GM19043 (cell line): ENCODE data around the gene ST8SIA4.

Experiments used
- ATAC-seq: cut with Tn5 transposase; IDR thresholded peaks from one replicate; pipeline ENCODE4 v1.9.1; 2021; ENCODE audit warnings: low read depth; ENCODE audit not compliant: unreplicated experiment

Gene ST8SIA4, protein sequence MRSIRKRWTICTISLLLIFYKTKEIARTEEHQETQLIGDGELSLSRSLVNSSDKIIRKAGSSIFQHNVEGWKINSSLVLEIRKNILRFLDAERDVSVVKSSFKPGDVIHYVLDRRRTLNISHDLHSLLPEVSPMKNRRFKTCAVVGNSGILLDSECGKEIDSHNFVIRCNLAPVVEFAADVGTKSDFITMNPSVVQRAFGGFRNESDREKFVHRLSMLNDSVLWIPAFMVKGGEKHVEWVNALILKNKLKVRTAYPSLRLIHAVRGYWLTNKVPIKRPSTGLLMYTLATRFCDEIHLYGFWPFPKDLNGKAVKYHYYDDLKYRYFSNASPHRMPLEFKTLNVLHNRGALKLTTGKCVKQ

DNA sequence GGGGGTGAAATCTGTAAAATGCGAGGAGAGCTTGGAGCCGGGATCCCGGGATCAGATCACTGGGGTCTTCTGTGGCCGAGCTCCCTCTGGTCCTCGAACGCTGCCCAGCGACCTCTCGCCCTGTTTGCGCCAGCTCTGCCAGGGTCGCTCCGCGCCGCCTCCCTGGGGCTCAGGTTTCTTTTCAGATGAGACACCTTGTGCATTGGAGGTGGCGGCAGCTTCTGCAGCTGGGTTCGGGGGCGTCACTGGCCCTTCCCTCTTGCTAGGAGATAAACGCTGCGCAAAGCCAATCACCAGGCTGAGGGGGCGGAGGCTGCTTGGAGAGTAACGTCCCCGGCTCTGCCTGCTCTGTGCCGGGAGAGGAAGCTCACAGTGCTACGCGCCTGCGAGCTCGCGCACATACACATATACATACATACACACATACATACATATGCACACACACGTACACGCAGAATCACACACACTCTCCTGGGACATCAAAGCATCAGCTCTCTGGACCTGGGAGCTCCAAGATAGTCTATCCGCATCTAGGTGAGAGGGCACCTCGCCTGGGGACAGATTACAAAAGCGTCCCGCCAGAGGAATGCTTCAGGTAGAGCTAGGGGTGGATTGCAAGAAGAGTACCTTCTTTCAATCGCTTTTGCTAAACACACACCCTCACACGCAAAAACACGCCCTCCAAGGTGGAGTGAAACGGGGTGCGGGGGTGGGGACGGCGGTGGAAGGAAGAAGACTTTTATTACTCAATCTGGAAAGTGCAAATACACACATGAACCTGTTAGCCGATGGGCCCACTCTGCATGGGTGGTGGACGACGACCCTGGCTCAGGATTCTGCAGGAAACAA lies at the start of gene ST8SIA4:
Gene ST8SIA4, minus strand, starts transcription at position 244 of the 849 bp plus-strand sequence. CDS start 327 bp downstream, outside the sequence.
- ATAC-seq: peak; percentile 62

DNA sequence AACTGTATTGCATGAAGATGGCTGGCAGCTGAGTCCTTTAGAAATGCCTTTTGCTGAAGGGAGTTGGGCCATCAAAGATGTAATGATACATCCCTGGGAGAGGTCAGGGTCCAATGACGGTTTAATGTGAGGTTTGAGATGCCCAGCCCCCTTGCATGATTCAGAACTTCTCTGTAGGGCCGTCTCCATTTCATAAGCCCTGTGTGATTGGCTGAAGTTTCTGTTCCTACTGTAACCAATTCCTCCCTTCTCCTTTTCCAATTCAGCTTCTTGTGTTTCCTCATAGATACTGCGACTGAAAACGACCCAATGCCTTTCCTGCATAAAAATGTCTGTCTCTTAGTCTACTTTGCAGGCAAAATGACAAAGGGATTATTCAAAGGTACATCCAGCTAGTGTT lies 47.9 kb upstream of the ST8SIA4 start:
- no peak for ATAC-seq

DNA sequence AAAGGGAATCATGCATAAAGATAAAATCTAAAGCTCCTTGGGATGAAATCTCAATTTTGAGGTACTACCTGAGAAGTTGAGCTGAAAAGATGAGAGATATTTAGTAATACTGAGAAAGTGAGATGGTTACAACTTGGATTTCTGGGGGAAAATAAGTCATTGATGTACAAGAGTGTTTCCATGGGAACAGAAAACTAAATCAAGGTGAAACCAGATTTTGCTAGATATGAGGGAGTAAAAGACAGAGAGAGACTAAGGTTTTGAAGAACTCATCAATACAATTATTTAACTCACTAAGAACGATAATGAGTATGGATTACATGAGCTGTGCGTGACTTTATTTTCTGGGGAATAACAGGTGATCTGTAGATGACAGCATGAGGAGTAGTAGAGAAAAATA lies 10.2 kb upstream of the ST8SIA4 start:
- no peak for ATAC-seq

DNA sequence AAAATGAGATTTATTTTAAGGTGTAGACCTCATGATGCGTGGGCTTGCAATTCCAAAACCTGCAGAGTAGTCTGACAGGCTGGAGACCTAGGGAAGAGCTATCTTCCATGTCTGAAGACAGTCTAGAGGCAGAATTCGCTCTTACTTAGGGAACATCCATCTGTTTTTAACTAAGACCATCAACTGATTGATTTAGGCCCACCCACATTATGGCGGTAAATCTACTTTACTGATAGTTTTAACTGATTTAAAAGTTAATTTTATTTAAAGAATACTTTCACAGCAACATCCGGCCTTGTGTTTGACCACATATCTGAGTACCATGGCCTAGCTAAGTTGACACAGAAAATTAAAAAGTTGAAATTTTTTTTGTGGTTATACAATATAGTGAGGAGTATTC lies 6.0 kb upstream of the ST8SIA4 start:
- no peak for ATAC-seq

DNA sequence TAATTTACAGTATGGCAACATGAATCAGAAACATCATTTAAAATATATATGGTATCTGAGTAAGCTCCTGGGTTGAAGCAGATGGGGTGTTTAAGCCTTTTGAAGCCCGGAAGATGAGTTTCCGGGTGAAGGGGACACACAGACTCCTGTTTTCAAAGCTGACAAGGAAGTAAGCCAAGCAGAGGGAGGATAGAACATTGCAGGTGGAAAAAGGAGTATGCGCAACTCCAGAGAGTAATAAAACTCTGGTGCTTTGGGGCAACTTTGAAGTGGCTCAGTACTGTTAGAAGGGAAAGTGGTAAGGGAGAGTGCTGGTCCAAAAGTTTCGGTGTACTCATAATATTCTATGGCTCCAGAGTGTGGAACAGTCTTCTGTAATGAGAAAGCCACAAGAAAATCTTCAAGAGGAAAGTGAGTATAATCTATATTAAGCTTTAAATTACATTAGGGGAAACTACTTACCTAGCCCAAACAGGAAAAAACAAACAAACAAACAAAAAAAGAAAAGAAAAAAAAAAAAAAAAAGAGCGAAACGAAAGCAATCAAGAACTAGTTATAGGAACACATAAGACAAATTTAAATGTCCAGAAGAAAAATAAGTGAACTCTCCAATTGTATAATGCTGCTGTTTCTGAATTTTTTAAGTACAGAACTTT lies 2.3 kb upstream of the ST8SIA4 start:
- no peak for ATAC-seq

DNA sequence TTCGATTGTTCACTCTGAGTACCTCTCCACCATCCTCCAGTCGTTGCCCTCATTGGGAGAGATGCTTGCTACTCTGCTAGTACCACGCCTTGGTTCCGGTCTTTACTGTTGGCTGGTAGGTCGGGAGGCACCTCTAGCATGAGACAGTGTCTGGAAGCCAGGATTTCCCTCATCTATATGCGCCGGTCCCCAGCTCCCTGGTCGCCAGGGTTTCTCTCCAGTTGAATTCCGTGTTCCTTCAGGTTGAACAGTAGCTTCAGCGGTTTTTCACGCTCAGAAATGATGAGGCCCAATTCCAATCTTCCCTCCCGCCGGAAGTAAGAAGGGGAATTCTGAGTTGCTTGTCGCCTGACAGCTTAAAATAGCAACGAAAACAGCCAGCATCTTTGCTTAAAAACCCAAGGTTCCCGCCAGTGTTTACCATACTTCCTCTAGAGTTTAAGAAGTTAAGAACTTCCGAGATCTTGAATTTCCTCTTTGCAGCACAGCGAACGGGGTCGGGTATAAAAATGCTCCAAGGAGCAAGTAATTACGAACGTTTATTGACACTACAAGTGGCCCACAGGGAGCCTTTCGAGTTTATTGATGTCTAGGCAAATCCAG lies 1.3 kb upstream of the ST8SIA4 start:
- peak; percentile 19 for ATAC-seq

DNA sequence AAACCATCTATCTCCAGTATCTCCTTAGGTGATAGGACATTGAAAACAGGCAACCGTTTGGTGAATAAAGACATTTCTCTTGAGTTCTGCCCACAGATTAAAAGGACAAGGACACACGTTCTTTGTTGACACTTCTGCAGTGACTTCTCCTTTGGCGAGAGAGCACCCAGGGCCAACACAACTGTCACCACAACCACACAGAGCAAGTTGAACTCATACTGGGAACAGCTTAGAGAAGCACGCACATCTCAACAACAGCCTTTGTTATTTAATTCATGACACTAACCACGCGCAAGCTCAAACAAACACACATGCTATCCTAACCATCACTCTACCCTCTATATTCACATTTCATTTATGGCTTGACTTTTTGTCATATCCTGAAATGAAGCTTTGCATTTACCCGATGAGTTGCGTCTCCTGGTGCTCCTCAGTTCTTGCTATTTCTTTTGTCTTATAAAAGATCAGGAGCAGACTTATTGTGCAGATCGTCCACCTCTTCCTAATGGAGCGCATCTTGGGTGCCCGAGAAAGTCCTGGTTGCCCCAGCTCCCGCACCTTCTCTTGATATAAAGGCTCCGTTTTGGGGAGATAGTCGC lies 543 bp downstream of the ST8SIA4 start:
- no peak for ATAC-seq

DNA sequence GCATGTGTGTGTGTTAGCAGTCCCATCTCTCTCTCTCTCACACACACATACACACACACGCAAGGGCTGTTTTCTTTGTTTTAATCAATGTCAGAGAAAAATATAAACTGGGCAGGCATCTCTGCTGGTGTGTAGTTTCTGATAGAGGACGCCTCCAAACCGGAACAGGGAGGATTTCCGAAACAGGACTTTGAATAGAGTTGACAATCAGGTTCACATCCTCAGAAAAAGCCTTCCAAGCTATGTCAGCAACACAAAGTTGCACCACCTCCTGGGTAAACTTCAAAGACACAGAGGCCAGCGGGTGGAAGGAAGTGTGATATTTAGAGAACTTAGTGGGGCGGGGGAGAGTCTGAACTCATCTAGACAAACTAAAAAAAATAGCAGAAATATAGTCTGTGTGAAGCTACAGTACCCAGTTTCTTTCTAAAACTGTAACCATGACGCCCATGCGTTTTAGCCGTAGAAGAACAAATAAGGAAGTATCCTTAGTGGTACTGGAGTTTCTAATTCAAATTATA lies 1.2 kb downstream of the ST8SIA4 start:
- ATAC-seq: no peak

DNA sequence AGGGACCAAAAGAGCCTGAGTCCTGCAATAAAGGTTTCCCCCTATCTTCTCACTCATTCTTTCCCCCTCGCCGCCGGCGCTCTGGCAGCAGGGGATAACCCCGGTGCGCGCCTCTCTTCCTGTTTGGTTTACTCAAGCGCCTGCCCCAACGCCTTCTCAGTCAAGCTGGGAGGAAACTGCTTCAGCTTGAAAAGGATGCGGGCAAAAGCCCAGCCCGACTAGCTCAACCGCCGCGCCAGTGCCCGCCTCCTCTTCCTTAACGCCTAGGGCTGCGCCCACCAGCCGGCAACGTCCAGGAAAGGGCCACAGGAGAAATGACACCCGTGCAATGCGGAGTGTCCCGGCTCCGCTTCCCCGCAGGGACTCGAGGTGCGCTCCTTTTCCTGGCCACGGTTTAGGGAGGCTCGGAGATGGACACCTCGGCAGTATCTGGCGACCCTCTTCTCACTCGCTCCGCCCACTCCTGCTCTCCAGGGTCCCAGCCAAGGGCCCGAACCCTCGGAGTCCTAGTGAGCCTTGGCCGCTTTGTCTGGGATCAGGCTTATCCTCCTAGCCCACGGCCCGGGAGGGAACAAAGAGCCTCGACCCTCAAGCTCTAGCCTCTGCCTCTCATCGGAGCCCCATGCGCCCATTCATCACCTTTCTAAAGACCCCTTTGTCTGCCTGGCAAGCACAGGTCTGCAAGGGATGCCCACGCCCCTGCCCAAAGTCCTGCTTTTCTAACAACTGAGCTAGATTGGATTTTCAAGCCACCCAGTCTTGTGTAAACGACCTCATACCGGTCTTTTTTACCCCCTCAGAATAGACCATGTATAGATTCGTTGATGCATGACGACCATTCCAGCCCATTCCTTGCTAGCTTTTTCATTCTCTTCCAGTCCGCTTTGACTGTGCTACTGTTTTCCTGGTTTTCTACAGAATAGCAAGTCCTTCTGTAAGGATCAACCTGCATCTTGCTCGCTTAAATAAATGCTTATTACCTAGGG lies 2.0 kb downstream of the ST8SIA4 start:
- ATAC-seq: peak; percentile 28

DNA sequence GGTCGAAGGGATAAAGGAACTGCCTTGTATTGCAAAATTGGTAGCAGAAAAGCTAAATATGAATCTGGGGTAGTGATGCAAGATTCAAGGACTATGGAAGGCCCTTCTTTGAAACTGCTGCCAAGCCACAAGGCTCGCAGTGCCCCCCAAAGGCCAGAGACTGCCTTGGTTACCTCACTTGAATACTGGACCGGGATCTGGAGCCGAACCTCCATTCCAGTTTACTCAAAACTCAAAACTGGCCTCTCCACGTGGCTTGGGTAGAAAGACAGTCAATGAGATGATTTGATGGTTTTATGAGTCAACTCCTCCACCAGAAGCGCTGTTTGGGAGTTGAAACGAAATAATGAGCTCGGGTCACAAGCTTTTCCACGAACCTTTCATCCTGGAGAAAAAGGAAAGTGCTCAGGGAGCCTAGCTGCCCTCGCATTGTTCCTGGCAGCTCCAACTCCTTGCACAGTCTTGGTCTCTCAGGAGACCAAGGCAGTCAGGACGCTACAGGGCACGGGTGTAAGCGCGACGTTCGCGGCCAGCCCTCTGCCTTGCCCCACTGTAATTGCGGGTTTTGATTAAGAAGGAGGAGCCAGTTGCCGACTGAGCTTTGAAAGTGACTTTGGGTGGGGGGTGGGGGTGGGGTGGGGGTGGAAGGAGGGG lies 2.8 kb downstream of the ST8SIA4 start:
- ATAC-seq: no peak

DNA sequence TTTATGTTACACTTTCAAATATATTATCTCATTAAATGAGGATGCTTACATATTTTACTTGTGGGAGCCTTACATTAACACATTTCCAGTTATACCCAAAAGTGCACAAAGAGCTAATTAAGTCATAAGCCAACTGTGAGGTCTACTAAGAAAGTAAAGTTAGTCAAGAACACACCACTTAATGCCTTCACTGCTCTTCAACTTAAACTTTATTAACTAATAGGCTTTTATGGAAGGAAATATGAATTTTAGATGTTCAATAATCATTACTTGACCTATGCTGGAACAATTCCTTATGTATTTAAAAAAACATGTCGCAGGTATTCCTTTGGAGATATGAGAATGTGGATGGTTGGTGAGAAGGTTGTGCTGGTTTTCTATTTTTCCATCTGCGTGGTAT lies 3.4 kb downstream of the ST8SIA4 start:
- ATAC-seq: no peak

DNA sequence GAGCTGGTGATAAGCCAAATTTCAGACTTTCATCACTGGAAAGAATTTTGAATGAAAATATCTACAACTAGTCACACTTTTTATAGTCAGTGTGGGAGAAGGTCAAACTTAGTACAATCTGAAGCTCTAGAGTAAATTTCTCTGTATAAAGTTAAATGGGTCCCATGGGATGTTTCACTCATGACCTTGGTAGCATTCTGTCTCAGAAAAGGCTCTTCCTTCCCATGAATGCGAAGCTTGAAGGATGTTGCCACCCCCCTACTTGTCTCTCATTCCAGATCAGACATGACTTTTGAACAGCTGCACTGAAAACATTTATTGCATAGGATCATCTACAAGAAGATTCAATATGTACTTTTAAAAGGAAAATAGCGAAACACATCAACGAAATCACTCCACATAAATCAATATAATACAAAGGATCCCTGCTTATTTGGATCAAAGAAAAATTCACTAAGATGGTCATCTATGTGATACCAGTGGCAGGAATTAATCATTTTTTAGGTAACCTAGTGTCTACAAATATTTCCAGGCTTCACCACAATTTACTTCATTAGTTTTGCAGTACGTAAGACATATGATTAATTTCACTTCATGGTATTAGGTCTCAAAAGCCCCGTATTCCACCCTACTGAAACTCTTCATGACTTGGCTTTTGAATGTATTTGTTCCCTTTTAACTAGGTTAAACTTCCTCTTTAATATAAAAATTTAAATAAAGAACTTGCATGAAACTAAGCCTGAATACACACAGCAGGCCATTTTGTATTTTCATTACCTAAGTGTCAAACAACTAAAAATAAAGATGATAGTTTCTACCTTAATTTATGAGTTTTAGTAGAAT lies 4.4 kb downstream of the ST8SIA4 start:
- ATAC-seq: no peak

DNA sequence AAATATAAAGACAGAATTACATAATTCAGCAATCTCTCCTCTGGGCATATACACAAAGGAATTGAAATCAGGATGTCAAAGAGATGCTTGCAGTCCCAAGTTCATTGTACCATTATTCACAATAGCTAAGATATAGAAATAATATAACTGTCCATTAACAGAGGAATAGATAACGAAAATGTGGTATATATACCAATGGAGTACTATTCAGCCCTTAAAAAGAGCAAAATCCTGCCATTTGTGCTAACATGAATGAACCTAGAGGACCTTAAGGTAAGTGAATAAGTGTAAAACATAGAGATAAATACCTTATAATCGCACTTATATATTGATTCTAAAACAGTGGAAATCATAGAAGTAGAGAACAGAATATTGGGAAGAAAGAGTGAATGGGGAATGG lies 7.0 kb downstream of the ST8SIA4 start:
- ATAC-seq: no peak

DNA sequence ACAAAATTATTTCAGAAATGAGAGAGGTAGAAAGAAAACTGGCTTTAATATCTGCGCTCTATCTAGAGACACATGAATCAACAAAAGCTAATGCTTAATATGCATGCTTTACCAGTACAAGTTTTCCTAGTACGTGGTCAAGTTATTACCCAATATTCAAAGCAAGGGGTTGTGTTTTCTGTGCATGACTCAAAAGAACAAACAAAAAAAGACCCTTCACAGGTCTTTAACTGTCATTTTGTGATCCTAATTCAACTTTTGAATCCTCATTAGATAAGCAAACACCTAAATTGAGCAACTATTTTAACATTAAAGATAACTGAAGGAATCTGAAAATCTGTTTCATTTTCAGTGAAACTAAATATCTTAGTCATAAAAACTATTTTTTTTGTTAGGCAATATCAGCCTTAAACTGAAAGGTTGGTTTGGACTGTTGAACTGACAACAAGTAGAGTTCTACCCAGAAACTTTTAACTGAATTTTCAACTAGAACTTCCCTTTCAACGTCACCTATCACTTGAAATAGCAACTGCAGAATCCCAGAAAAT lies 12.5 kb downstream of the ST8SIA4 start:
- peak; percentile 61 for ATAC-seq

DNA sequence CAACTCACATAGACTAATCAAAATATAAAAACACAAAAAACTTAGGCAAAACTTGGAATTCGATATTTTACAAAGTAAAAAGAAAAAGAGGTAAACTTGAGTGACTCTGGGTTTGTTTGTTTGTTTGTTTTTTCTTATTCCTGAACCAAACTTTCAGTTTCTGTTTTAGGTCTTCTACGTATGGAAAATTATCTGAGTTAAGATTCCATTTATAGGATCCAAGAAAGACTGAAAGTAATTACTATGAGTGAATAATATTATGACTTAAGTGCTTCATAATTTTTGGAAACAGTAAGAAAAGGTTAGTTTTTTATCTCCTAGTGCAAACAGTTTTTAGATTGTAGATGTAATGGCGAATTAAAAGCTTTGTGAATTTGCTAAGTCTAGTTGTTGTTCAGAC lies 13.2 kb downstream of the ST8SIA4 start:
- no peak for ATAC-seq

DNA sequence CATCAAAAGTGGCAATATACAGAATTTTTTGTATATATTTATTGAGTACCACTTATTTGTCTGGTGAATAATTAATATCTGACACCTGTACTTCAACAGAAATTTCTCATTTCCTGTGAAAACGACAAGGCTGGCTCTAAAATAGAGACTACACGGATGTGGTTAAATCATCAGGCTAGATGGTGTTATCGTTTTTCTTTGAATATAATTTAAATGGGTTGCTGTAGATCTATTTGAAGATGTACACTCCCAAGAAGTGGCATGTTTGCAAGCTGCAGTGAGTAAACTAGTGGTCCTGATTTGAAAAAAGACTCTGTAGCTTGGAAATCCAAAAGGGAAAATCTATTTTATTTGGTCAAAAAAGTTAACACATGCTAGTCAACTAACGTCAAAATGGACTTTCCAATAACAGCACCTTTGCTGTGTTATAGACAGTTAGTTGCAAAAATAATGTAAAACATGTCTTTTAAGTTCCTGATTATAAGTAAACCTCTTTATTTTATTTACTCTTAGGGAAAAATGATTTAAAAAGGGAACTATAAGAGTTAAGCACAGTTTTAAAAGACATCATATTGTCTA lies 13.8 kb downstream of the ST8SIA4 start:
- peak; percentile 65 for ATAC-seq

DNA sequence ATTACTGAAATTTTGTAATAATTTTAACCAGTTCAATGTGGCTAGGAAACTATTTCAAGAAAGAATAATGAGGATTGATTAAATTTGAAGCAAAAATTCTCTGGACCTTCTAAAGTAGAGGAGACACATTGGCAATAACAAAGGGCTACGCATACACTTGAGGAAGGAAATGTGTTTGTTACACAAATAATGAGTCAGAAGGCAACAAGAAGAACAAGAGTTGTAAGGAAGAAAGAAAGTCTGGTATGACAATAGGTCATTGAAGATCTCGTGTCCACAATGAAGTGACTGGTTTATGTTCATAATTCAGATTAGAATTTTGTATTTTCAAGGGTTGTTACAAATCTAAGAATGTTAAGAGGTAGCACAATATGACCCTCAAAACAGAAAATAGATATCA lies 25.8 kb downstream of the ST8SIA4 start:
- no peak for ATAC-seq
